HG02798 (cell line): ENCODE data around the gene NIPBL.
"Not testable (repeated sequence)": the region's sequence is repeated elsewhere in the genome, so short reads cannot be mapped to it uniquely, and the experiment has no call there.

Experiments
- ATAC-seq: cut with Tn5 transposase; IDR thresholded peaks from one replicate; pipeline ENCODE4 v1.9.1; 2021; ENCODE audit warnings: mild to moderate bottlenecking; ENCODE audit not compliant: unreplicated experiment, poor library complexity

Gene NIPBL

DNA sequence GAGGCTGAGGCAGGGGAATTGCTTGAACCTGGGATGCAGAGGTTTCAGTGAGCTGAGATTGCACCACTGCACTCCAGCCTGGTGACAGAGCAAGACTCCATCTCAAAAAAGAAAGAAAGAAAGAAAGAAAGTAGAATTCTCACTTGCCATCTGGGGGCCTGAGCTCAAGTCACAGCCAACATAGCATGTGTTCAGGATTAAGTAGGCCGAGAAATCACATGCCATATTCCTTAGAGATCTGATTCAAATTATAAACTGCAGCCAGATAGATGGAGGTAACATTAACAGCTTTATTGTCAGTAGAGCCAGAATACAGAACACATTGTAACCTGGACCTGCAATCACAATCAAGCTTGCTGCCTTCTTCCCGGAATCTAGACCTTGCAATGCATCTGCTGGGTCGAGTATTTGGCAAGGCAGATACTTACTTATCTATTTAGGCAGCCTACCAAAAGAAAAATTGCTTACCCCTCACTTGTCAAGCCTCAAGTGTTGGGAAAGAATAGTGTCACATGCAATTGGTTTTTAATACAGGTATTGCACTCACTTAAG, 198.9 kb downstream of the NIPBL start:
- ATAC-seq: no peak

DNA sequence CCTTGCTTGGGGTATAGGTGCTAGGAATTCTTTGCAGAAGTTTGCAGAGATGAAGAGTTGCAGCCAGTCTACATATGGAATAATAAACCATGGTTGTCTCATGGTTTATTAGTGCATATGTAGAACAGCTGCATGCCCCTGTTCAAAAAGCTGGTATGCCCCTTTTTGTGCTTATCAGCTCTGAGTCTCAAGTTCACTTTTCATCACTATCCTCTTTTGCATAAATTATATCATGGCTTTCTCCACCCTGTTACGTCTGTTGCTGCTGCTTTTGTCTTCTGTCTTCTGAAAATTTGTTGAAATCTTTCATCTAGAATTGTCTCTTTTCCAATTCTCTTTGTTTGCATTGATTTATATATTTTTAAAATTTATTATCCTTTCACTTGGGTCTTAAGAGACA, 200.6 kb downstream of the NIPBL start:
- no peak for ATAC-seq

DNA sequence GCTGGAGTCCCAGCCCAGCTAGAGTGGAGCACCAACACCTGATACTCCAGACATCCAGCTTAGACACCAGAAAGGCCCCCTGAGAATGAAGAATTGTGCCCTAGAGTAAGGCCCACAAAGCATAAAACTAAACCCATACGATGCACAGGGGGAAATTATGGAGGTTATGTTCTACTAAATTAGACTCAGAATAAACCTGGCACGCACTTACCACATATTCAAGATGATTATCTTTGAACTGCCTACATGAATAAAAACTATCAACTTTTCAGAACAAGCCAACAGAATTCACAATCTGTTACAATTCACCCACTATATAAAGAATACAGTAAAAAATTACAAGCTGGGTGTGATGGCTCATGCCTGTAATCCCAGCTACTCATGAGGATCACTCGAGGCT, 204.1 kb downstream of the NIPBL start:
- ATAC-seq: no peak

DNA sequence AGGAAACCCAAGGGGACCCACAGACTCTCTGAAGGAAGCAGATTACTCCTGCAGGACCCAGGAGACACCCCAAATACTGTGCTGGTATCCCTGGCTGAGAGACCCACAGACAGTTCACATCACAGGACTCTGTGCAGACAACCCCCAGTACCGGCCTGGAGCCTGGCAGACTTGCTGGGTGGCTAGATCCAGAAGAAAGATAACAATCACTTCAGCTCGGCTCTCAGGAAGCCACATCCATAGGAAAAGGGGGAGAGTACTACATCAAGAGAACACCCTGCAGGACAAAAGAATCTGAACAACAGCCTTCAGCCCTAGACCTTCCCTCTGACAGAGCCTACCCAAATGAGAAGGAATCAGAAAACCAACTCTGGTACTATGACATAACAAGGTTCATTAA, 206.4 kb downstream of the NIPBL start:
- ATAC-seq: not testable (repeated sequence)

DNA sequence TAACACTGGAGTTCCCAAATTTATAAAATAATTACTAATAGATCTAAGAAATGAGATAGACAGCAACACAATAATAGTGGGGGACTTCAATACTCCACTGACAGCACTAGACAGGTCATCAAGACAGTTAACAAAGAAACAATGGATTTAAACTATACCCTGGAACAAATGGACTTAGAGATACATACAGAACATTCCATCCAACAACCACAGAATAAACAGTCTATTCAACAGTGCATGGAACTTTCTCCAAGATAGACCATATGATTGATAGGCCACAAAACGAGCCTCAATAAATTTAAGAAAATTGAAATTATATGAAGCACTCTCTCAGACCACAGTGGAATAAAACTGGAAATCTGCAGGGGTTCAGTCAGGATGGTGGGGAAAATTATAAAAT, 209.5 kb downstream of the NIPBL start:
- ATAC-seq: not testable (repeated sequence)

DNA sequence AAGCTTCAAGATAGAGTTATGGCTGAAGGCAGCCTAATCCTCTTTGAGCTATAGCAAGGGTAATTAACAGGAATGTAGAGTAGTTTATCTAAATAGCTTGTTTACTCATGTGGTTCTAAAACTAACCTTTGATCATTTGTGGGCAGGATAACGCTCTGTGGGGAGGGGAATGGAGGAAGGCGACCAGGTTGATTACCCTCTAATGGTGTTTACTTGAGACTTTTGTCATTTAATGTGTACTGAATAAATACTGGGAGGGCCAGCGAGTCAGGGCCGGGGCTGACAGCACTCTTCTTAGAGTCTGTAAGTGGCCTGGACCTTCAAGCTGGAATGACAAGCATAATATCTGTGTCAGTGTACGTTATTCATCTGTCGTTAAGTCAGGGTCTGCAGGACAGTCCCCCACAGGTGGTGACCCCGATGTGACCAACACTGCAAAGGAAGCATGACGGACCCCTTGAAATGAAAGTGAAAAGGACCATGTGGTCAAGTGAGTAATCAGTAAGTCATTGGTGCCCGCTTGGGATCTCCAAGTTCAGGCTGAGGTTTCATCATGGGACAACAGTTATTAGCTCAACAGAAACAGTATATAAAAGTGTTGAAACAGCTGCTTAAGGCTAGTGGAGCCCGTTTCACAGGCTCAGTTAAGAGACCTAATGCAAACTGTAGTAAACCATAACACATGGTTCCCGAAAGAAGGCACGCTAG, 210.1 kb downstream of the NIPBL start:
- no peak for ATAC-seq

DNA sequence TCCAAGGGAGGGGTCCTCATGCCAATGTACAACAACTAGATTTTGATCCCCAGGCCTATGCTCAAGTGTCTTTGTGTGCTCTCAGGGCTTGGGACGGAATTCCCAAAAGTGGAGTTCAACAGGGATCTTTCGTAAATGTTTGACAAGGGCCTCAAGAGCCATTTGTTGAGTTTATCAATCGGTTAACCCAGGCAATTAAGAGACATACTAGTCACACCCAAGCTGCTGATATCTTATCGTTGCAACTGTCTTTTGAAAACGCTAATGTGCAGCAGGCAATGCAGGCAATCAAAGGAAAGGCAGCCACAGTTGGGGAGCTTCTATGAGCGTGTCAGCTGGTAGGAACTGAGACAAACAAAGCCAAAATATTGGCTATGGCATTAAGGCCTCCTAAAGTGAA, 211.4 kb downstream of the NIPBL start:
- ATAC-seq: no peak

DNA sequence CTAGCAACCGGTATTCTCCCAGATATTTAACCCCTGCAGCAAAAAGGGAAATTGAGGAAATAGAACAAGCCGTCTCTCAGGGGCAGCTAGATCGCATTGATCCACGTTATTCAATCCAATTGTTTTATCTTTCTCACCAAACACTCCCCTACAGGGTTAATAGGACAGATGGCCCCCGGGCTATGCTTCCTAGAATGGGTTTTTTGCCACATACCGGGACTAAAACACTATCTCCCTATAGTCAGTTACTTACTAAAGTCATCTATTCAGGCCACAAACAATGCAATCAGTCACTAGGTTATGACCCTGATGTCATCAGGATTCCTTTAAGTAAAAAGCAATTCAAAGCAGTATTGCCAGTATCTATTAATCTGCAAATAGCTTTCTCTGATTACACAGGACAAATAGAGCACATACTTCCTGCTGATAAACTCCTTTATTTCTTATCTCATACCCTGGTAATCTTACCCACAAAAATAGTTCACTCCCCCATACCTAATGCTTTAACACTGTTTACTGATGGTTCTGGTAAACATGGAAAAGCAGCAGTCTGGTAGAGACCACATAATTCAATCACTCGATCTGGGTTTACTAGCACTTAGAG, 213.7 kb downstream of the NIPBL start:
- ATAC-seq: no peak

DNA sequence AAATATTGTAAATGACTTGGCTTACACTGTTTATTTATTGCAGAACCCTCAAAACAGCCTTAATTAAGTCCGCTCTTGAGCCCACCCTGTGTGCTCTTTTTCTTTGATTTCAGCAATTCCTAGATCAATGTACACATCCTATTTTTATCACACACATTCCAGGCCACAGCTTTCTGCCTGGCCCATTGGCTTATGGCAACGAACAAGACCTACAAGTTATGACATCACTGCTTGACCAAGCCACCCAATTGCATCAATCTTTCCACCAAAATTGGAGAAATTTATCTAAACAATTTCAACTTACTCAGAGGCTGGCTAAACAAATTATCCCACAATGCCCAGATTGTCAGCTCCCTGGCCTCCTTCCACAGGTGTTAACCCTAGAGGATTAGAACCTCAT, 214.2 kb downstream of the NIPBL start:
- no peak for ATAC-seq

DNA sequence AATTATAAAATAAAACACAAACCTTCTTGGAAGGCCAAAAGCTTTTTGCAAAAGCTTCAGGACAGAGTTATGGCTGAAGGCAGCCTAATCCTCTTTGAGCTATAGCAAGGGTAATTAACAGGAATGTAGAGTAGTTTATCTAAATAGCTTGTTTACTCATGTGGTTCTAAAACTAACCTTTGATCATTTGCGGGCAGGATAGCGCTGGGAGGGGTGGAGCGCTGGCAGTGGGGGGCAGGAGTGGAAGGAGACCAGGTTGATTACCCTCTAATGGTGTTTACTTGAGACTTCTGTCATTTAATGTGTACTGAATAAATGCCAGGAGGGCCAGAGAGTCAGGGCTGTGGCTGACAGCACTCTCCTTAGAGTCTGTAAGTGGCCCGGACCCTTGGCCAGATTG, 217.2 kb downstream of the NIPBL start:
- ATAC-seq: not testable (repeated sequence)

DNA sequence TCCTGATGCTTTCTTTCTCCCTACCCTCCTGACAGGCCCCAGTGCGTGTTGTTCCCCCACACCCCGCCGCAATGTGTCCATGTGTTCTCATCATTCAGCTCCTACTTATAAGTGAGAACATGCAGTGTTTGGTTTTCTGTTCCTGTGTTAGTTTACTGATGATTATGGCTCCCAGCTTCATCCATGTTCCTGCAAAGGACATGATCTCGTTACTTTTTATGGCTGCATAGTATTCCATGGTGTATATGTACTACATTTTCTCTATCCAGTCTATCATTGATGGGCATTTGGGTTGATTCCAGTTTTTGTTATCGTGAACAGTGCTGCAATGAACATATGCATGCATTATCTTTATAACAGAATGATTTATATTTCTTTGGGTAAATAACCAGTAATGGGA, 222.7 kb downstream of the NIPBL start:
- ATAC-seq: not testable (repeated sequence)

DNA sequence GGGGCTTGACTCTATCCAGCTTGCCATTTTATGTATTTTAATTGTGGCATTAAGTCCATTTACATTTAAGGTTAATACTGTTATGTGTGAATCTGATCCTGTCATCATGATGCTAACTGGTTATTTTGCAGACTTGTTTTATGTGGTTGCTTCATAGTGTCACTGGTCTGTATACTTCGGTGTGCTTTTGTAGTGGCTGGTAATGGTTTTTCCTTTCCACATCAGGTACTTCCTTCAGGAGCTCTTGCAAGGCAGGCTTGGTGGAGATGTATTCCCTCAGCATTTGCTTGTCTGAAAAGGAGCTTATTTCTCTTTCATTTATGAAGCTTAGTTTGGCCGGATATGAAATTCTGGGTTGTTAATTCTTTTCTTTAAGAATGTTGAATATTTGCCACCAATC, 226.7 kb downstream of the NIPBL start:
- no peak for ATAC-seq

DNA sequence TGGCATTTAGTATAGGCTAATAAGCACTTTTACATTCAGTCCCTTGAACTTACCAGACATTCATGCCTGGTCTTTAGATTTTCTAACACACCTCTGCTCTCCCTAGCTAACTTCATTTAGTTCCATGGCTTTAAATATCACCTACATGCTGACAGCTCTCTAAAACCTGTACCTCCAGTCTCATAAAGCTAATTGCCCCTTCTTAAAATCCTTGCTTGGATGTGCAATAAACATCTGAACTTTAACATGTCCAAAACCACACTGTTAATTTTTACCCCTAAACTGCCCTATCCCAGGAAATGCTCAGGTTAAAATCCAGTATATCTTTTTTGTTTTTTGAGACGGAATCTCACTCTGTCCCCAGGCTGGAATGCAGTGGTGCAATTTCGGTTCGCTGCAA, 232.8 kb downstream of the NIPBL start:
- no peak for ATAC-seq

DNA sequence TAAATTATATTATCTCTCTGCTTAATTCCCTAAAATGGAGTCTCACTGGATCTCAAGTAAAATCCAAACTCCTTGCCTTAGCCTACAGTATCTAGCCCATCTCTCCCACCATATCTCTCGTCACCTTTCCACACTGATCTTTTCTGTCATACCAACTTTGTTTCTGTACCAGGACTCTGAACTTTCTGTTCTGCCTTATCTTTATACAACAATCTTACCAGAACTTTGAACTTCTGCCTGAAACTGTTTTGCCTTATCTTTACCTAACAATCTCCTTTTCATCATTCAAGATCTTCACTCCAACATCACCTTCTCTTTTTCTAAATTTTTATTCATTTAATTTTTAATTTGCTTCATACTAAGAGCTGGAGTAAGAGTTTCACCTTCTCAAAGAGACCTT, 233.6 kb downstream of the NIPBL start:
- ATAC-seq: no peak

DNA sequence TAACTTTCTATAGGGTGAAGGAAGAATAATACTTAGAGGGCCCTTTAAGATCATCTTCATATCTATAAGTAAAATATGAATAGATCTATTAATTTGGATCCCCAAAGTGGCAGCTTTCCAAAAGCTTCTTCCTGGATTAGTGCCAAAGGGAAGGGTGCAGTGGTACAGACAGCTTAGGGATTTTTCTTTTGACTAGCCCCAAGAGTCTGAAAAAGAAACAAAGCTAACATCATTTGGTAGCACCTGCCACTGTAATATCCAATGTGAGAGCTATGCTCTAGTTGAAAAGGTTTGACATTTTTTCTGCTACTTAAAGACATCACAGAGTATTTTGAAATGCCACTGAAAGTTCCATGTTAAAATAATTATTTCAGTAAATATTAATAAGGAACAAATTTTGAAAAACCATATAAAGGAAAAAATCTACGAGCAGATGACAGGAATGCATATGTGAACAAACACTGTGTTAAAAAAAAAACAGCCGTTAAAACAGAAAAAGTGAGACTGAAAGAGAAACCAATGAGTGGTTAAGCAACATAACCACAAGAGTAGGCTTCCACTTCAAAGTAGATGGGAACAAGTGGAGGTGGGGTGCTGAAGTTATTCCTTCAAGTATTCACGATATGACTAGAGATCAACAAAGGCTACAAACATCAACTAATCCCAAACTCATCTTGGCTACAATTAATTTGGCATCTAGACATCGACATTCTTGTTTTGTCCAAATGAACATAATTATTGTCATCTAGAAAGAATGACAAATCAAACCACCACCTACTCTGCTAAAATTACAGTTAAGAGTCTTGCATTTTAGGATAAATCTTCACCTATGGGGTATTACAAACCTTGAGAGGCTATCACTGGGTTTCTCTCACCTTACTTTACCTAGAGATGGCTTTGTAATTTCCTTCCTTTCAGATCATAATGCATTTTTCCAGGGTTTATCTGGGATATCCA, 235.1 kb downstream of the NIPBL start:
- ATAC-seq: peak; percentile 93

DNA sequence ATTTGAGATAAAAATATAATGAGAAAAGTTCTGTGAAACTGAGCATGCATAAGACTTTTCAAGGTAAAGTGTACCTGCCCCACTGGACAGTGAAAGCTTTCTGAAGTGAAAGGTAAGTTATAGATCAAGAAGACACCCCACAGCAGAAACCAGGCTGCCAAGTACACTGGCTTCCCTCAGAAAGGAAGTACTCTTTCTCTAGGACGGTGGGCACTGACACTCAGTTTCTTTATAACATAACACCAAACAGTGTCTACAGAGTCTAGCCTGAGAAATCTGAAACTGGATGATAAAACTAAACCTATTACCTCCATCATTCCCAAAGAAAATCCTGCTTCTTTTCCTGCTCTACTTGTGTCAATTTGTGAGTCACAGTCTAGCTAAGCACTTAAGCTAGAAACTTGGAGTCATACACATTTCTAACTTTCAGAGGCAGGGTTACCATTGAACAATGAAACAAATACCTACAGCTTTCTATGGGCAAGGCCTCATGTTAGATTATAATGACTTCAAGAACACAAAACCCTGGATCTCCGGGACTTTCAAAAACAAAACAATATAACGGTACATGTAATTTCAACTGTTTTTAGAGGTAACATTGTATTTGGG, 235.9 kb downstream of the NIPBL start:
- ATAC-seq: no peak
